Suppressor macrophage (primary cell): ENCODE results near the gene FOXO1.
A peak's percentile ranks its signal among the peaks of the same experiment; 100 is the strongest.

Experiments
- DNase-seq, 4 experiments: peaks; one replicate each; pipeline ENCODE4 v3.0.0-alpha.2; 2020 to 2022

FOXO1 gene

DNA sequence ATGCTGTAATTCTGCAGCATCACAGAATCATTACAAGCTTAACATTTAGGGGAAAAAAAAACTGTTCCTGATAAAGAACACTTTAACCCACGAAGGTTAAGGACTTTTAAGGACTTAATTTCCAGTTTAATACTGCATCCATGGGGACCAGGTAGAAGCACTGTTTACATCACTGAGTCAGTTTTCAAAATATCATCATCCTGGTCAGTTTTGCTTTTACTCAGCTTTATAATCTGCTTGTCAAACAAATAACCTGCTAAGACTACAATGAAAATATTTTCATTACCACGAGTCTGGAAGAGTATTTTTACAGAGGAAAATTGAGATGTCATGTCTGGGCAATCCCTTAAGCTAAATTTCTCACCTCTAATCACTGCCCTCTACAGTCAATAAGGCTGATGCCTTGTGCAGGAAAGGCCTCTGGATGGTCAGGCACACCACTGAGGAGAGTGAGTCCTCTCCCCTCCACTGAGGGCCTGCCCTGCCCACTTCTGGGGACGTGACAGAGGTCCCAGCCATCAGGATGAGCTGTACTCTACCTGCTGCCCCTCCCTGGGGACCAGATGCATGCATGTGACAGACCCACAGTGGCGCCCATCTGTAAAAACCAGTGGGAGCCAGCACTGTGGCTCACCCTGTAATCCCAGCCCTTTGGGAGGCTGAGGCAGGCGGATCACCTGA is 31.0 kb downstream of the FOXO1 start:
- no peak for DNase-seq

DNA sequence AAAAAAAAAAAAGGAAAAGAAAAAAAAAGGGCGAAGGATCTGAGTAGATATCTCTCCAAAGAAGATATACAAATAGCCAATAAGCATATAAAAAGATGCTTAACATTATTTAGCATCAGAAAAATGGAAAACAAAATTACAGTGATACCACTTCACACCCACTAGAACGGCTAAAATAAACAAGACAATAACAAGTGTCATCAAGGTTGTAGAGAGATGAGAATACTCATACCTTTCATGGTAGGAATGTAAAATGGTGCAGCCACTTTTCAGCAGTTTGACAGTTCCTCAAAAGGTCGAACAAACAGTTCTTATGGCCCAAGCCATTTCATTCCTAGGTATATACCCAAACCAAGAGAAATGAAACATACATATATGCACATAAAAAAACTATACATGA is 33.5 kb downstream of the FOXO1 start:
- no peak for DNase-seq

DNA sequence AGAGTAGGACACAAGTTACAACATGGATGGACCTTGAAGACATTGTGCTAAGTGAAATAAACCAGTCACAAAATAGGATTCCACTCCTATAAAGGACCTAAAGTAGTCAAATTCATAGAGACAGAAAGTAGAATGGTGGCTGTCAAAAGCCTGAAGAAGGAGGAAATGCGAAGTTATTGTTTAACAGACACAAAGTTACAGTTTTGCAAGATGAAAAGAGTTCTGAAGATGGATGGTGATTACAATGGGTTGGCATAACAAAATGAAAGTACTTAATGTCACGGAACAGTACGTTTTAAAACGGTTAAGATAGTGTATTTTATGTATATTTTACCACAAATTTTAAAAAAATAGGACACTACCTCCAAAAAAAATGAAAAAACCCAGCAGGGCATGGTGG is 34.8 kb downstream of the FOXO1 start:
- no peak for DNase-seq

DNA sequence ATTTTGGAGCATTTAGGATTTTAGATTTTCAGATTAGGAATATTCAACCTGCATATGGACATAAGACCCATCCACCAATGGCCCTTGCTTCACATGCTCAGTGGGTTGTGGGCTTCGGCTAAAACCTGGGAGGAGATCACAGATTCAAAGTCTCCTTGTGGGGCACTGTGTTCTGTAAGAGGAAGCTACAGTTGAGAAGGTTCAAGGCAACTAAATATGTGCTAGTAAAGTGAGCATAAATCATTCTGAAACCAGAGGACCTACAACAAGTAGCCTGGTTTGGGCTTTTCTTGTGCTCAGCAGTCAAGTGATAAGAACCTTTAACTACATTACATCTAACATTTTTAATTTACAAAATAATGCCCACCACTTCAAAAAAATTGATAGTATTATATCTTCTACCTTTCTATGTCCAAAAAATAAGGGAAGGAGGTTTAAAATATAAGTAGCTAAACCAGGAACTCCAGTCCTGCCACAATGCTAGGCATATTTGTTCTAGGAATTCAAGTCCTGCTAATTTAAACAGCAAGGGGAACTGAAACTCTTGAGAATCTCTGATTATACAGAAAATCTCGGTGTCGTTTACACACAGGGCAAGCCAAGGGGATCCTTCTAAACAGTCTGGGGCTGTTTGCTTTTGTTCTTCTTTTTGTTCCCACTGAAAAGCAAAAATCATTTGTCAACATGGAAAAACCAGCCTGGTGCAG is 36.6 kb downstream of the FOXO1 start:
- peak; percentile 63 to 86 (median 76) for DNase-seq

DNA sequence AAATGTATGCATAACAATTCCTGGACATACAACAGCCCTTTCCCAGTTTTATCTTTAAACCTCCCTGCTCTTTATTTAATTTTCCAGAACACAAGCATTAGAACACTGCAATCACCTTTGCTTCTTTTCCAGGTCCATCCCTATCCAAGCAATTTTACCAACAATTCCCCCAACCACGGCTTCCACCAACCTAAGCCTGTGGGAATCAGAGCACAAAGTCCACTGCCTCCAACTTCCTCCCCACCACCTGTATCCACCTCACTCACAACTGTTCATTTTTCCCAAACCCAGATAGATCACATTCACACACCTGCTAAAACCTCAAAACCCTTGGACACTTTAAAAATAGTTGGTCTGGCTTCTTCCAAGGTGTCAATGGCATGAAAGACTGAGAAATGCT is 39.5 kb downstream of the FOXO1 start:
- DNase-seq, result no peak

DNA sequence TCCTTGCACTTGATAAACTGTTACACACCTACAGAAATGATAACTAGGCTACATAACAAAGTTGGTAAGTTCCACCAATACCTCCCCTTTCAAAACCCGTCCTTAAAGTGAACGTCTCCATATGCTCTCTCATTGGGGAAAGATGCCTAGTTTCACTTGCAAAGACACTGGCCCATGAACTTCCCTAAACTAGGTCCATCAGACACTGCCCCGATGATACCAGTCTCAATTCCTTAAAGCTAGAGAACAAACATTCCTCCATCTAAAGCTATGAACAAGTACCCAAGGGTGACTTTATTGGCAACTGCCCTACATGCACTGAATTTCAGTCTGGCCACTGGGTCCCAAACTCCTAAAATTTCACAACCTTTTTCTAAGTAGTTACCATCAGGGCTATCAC is 39.9 kb downstream of the FOXO1 start:
- DNase-seq, result peak; percentile 36 to 69 (median 56)

DNA sequence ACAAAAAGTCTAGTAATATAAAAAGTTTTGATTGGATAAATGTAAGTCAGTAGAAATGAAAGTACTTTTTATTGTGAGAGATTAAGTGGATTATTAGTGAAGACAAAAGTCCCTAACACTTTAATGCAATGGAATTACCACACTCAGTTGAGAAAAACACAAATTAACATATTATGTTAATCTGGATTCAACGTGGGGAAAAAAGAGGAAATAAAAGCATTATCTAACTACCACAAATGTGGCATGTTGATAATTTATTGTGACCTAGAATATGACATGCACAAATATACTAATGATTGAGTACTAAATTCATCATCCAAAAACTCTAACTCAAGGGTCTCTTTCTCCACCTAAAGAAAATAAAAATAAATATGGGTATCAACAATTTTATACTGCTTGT is 41.5 kb downstream of the FOXO1 start:
- peak in 1 of 4 experiments; percentile 4 for DNase-seq

DNA sequence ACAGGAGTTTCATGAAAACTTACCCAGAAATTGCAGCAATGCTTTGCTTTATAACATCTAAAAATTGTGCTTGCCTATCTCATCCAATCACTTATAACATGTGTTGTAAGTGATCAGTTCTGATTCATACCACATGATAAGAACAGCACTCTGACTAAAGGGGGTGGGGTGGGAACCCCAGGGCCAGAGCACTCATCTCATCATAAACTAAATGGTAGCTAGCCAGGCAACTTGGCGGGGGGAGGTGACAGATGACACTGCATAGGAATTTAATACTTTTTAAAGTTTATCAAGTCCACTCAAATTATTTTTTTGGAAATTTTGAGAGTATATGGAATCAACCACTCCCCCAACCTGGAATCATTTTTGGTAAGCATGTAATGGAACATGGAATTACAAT is 42.1 kb downstream of the FOXO1 start:
- DNase-seq, result no peak

DNA sequence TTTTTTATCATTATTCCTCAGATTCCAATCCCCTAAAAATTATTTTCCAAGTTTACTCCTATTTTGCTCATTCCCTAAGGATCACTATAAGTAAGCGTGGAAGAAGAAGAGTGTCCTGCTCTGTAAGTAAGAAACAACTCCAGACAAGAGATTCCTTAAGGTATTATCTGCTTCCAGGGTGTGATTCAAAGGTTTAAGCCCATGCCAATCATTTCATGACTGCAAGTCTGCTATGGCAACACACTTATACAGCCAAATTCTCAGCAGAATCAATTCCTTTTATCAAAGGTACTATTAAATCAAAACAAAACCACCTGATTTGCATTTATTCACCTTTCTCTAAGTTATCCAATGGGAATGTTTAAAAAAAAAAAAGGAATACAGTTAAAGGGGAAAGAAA is 43.7 kb downstream of the FOXO1 start:
- DNase-seq, result no peak

DNA sequence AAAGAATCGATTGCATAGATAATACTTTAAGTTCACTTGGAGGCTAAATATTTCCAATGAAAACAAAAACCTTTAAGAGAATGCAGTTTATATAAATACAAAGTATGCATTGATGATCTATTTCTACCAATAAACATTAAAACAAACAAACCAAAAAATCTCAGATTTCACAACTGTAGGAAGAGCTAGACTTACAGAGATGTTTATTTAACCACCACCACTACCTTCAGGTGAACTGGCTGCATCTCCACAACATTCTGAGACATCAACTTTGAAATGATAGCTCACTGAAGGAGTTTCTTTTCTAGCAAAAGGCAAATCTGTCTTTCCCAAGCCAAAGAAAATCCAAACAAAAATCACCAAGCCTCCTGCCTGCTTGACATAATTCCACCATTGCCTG is 44.2 kb downstream of the FOXO1 start:
- no peak for DNase-seq

DNA sequence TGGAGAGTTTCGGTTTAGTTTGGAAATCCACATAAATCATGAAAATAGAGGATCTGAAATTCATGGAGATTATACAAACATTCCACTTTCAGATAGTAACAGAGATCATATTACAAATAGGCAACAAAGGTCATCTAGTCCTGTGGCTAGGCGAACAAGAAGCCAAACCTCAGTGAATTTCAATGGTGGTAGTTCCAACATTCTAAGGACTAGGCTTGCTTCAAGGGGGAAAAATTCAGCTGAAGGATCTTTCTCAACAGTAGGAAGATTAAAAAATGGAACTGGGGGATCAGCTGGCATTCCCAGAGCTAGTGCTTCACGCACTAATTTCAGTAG is 47.0 kb downstream of the FOXO1 start:
- no peak for DNase-seq

DNA sequence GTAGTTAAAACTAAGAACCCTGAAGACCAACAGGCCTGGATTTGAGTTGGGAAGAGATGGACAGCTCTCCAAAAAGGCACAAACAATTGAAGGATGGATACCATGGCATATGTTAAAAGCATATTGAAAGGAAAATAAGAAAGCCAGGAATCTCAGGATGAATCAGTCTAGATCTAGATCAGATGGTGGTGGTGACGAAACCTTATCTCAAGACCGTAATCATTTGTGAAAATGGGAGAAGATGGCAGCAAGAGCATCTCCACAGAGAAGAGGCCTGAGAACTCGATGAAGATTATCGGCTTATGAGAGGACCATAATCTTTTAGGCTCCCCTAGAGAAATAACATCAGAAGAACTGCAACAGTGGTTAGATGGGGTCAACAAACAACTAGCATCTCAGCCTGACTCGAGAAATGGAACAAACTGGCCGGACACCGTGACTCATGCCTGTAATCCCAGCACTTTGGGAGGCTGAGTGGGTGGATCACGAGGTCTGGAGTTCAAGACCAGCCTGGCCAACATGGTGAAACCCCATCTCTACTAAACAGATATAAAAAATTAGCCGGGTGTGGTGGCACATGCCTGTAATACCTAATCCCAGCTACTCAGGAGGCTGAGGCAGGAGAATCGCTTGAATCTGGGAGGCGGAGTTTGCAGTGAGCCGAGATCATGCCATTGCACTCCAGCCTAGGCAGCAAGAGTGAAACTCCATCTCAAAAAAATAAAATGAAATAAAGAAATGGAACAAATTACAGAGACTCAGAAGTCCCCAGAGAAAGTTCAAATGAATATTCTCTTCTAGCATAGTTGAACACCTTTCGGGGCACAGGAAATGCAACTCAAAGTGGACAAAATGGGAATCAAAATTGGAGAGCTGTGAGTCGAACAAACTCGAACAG is 47.6 kb downstream of the FOXO1 start:
- no peak for DNase-seq

DNA sequence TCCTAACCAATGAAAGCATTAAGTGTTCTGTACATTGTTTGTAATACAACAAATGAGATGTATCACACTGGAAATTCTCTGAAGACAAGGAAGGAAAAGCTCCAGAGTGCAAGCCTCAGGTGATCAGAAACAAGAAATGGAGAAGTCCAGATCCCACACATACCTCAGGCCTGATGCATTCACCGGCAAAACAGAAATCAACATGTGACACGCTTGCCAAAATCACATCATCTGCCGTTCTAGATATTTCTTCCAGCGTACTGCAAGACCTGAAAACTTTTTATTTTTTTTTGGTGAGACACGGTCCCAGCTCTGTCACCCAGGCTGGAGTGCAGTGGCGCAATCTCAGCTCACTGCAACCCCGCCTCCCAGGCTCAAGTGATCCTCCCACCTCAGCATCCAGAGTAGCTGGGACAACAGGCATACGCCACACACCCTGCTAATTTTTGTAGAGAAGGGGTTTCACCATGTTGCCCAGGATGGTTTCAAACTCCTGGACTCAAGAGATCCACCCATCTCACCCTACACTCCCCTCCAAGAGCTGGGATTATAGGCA is 48.6 kb downstream of the FOXO1 start:
- DNase-seq, result peak in 3 of 4 experiments; percentile 15 to 40 (median 25)

DNA sequence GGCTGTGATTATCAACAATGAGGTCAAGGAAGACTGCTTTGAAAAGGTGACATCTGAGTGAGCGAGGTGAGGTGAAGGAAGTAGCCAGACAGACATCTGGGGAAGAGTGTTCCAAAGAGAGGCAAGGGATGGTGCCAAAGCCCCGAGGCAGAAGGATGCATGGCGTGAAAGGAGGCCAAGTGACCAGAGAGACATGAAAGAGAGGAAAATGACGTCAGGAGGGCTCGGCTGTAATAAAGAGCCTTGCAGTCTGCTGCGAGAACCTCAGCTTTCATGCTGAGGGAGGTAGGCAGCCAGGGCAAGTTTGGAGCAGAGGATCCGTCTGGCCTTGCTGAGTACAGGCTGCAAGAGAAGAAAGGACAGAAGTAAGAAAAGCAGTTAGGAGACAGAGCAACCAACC is 50.8 kb downstream of the FOXO1 start:
- DNase-seq, result no peak

DNA sequence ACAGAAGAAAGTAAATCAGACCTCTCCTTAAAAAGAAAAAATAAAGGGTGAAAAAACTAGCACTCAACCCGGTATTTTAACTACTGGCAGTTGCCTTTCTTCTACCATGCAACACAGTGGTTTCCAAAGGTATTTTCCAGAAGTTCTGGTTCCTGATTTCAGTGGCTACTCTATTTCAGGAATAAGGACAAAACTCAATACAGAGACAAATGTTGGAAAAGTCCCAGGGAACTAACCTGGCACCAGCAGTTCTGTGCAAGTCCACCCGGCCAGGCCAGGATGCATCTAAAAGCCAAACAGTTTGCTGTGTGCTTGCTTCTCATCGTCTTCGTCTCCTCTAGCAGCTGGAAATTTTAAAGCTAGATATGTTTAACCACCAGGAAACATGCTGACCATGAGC is 52.5 kb downstream of the FOXO1 start:
- peak in 1 of 4 experiments; percentile 6 for DNase-seq

DNA sequence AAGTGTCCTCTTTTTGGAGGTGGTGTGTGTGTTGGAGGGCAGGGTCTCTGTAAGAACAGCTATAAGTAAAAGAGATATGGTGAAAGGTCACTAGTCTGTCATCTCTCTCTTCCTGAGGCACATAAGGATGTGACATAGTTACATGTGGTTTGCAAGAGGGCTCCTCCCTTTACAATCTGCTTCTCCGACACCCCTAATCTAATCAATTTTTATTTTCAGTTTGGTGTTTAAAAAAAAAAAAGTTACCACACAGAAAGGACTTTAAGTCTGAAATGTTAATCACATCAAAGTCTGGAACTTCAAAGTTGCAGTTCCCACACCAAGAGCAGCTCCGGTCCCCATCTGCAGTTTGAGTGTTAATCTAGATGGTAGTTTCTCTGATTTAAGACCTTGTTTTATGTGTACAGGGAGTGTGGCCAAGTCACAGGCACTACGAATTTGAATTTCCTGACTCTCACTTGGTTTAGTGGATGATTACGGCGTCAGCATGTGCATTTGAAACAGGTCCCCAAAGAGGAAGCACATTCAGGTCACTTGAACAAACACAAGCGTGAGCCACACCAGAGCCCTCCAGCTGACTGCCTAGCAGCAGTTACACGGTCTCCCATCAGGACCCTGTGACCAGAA is 53.1 kb downstream of the FOXO1 start:
- peak; percentile 69 to 82 (median 74) for DNase-seq

DNA sequence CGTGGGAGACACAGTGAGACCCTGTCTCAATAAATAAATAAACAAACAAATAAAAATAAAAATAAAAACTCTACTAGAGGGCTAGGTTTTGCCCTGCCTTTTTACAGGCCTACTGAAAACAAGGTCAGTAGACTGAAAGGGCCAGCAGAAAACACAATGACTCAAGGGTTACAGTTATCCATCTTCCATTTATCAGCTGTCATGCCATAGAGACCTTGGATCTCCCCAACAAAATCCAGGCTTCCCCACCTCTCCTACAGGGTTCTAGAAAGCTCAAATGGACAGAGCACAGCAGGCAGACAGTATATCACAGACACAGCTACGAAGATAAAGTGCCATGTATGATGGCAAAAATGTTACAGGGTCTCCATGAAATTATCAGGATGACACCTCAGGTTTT is 54.4 kb downstream of the FOXO1 start:
- no peak for DNase-seq

DNA sequence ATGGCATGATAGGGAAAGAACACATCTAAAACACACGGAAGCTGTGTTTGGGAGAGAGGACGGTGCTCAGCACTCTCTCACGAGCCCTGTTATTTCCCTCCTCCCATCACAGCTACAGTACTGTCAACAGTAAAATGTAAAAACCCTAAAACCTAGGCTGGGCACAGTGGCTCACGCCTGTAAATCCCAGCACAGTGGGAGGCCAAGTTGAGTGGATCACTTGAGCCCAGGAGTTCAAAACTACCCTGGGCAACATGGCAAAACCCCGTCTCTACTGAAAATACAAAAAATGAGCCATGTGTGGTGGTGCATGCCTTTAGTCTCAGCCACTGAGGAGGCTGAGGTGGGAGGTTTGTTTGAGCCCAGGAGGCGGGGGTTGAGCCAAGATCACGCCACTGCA is 54.8 kb downstream of the FOXO1 start:
- DNase-seq, result no peak

DNA sequence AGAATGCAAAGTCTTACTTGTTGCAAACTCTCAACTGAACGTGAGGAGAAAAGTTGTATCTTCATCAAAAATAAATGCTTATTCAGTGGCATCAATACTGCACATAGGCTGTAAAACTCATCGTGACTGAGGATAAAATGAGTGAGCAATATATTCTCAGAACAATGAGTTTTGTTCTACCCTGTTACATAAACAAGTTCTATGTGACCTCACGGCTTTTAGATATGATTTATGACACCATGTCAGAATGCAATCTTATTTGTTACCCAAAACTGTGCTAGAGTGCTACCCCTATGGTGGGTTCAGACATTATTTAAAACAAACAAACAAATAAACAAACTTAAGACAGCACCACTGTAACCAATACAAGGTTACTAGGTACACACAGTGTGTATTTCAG is 55.4 kb downstream of the FOXO1 start:
- DNase-seq, result no peak

DNA sequence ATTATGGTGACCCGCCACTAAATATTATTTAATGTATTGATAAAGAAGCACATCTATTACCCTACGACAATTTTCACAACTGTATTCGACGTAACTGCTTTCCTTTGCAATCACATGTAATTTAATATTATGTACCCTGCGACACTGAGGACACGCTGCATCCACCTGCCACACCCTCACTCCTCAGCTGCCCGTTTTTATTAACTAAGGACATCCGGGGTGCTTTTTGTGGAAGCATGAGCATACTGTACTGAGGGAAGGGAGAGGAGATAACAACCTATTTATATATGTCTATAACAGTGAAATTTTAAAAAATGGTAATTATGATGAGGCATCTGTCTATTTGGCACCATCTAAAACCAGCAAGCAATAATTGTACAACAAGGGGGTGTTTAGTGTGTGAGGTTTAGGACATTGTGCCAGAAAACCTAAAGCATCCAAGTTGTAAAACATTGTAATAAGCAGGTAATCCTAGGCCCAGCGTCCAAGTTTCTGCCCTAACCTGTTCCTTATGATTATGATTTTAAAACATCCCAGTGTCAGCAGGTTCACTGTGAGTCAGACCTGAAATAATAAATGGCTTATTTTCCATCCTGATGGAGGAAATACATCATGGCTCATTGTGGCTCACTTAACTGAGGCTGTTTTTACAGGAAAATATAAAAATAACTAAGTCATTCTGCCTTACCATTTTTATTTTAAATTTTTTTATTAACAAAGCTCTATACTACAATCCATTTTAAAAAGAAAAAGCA is 56.3 kb downstream of the FOXO1 start:
- DNase-seq, result no peak

DNA sequence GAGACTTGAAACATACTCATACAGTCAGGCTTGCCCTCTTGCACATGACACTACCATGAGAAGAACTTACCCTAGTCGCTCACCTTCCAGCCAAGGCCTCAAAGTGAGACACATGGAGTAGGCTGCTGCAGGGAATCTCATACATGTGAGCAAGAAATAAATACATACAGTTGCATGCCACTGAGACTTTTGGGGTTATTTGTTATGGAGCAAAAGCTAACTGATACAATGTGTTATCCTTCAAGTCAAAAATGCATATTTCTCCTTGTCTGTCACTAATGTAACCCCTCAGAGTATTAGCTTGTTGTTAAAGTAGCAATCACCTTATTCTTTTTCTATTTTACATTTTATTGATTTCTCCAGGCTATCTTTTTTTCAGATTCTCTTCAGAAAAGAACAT is 58.1 kb downstream of the FOXO1 start:
- DNase-seq, result no peak

DNA sequence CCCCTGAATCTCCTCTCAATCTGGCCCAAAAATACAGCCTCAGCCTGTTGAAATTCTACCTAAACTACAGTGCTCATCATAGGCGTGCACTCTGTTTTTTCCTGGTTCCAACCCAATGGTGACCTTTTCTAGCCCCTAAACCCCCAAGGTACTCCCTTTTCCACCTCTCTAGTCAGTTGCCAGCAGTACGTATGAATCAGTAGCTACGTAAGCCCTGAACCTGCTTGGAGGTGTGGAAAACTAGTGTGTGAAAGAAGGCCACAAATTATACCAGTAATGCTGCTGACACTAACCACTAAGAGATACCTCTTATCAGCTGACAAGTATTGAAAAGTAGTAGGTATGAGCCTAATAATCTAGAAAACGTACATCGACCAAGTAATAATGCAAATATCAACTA is 60.9 kb downstream of the FOXO1 start:
- no peak for DNase-seq
